Measurements from ENCODE around the gene SLC47A2. TPM values are rescaled to one million over a fixed set of nuclear protein-coding genes. Genes with fewer than 3 reads are reported as not detected.

Gene SLC47A2
- total and polyA plus RNA-seq, 2 experiments from 2014 or later, result not detected

DNA sequence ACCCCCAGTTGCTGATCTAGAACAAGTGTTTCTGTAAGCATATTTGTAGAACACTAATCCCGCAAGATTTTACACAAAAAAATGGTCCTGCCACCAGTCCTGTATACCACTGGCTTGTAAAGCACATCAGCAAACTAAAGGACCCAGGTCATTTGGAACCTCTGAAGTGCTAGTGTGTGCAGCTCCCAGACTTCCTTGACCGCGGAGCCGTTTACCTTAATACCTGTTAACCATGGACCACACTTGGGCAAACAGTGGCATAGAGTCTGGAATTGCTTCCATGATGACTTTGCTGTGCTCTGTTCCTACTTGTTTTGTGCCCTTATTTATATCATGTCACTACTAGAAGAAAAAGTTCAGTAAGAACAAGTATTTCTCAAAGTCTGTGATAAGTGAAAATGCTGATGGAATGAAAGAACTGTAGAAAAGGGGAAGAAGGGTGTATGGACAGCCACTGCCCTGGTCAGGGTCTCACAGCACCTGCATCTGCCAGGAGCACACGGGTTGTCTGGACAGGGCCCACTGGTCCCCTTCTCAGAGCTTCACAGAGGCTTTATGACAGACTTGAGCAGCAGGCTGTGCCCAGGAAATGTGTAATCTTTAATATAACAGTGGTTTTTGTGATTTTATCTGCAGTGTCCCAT, 38.5 kb downstream of the SLC47A2 start (continued):
- no peak for TF ChIP-seq CTCF (conservative IDR thresholded peaks at IDR 0.05; ENCODE audit: low read depth in 2 of 2)

- Histone ChIP-seq H3K79me2 (replicated peaks; ENCODE audit: insufficient read depth) (no peaks in the 10 kb centered on the region), H3K4me1 (ENCODE audit: insufficient read depth) (no peaks in the 10 kb centered on the region), H3K4me2 (no peak overlapping the region), H2AFZ (no peak overlapping the region), H3K9me2 (ENCODE audit: insufficient read depth) (no peaks in the 10 kb centered on the region), H4K20me1 (replicated peaks; ENCODE audit: insufficient read depth) (no peaks in the 10 kb centered on the region; the same call in 1 of the 2 replicates), H3F3A (replicated peaks; ENCODE audit: low read depth) (no peaks in the 10 kb centered on the region), H3K27me3 (ENCODE audit: insufficient read depth) (no peaks in the 10 kb centered on the region), H3K4me3 (no peak overlapping the region), H3K36me3 (ENCODE audit: insufficient read depth) (peaks cover 27% of the 10 kb centered on the region), H3K27ac (ENCODE audit: low read depth) (no peak overlapping the region)
- Mint-ChIP-seq H3K4me3 (no peak overlapping the region), H3K27me3 (ENCODE audit: insufficient read depth, low read depth, poor library complexity) (no peaks in the 10 kb centered on the region), H3K9me3 (peaks cover 53% of the 10 kb centered on the region), H3K4me1 (no peaks in the 10 kb centered on the region), H3K36me3 (ENCODE audit: low read depth) (peaks cover 90% of the 10 kb centered on the region), H3K27ac (no peak overlapping the region)
- ATAC-seq, result no peak
- DNase-seq (ENCODE audit: low spot score), result no peak
- TF ChIP-seq ZNF331 (CRISPR knock-in tag; IDR thresholded peaks at IDR 0.05; ENCODE audit: low read depth), result no peak
- TF ChIP-seq JUNB (IDR thresholded peaks at IDR 0.05; ENCODE audit: unreplicated experiment), result no peak
- no peak for TF ChIP-seq POLR2AphosphoS5 (IDR thresholded peaks at IDR 0.05; ENCODE audit: low read depth)
Observed at GRCh38 chr17:19676896-19677295, 39.5 kb downstream of the SLC47A2 start.

GRCh38 chr17:19673623-19674022, 42.8 kb downstream of the SLC47A2 start:
- no peak overlapping the region for H3K4me3 Mint-ChIP-seq
- no peak for DNase-seq (ENCODE audit: low spot score)
- H3K4me3 ChIP-seq, result no peak overlapping the region
- H3K4me2 ChIP-seq, result no peak overlapping the region
- H3K27ac Mint-ChIP-seq, result no peak overlapping the region
- TF ChIP-seq EZH2phosphoT487 (IDR thresholded peaks at IDR 0.05; ENCODE audit: unreplicated experiment), result no peak
- no peak for TF ChIP-seq POLR2AphosphoS5 (IDR thresholded peaks at IDR 0.05; ENCODE audit: low read depth)
- TF ChIP-seq EZH2 (IDR thresholded peaks at IDR 0.05; ENCODE audit: low read depth, unreplicated experiment), result no peak
- TF ChIP-seq CTCF (conservative IDR thresholded peaks at IDR 0.05; ENCODE audit: low read depth in 2 of 2), result no peak
- TF ChIP-seq, protein P1, sequence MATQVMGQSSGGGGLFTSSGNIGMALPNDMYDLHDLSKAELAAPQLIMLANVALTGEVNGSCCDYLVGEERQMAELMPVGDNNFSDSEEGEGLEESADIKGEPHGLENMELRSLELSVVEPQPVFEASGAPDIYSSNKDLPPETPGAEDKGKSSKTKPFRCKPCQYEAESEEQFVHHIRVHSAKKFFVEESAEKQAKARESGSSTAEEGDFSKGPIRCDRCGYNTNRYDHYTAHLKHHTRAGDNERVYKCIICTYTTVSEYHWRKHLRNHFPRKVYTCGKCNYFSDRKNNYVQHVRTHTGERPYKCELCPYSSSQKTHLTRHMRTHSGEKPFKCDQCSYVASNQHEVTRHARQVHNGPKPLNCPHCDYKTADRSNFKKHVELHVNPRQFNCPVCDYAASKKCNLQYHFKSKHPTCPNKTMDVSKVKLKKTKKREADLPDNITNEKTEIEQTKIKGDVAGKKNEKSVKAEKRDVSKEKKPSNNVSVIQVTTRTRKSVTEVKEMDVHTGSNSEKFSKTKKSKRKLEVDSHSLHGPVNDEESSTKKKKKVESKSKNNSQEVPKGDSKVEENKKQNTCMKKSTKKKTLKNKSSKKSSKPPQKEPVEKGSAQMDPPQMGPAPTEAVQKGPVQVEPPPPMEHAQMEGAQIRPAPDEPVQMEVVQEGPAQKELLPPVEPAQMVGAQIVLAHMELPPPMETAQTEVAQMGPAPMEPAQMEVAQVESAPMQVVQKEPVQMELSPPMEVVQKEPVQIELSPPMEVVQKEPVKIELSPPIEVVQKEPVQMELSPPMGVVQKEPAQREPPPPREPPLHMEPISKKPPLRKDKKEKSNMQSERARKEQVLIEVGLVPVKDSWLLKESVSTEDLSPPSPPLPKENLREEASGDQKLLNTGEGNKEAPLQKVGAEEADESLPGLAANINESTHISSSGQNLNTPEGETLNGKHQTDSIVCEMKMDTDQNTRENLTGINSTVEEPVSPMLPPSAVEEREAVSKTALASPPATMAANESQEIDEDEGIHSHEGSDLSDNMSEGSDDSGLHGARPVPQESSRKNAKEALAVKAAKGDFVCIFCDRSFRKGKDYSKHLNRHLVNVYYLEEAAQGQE (IDR thresholded peaks at IDR 0.05; ENCODE audit: unreplicated experiment), result no peak
- no peak for TF ChIP-seq JUNB (IDR thresholded peaks at IDR 0.05; ENCODE audit: unreplicated experiment)
- no peak for TF ChIP-seq CREB1 (CRISPR knock-in tag; IDR thresholded peaks at IDR 0.05; ENCODE audit: low read depth)
- TF ChIP-seq NANOG (IDR thresholded peaks at IDR 0.05; ENCODE audit: borderline replicate concordance), result no peak
- TF ChIP-seq ZNF114 (CRISPR knock-in tag; IDR thresholded peaks at IDR 0.05), result no peak
- peaks cover 3% of the 10 kb centered on the region for H3K27me3 Mint-ChIP-seq (ENCODE audit: insufficient read depth, low read depth, poor library complexity)
- no peaks in the 10 kb centered on the region for H3K4me1 Mint-ChIP-seq
- H3K36me3 ChIP-seq (ENCODE audit: insufficient read depth), result peaks cover 24% of the 10 kb centered on the region
- H3K27me3 ChIP-seq (ENCODE audit: insufficient read depth), result no peaks in the 10 kb centered on the region
- H3K79me2 ChIP-seq (replicated peaks; ENCODE audit: insufficient read depth), result no peaks in the 10 kb centered on the region
- no peaks in the 10 kb centered on the region for H3F3A ChIP-seq (replicated peaks; ENCODE audit: low read depth)
- no peak for ATAC-seq
- no peak overlapping the region for H2AFZ ChIP-seq
- H3K4me1 ChIP-seq (ENCODE audit: insufficient read depth), result no peaks in the 10 kb centered on the region
- H3K9me3 Mint-ChIP-seq, result peaks cover 34% of the 10 kb centered on the region
- no peaks in the 10 kb centered on the region for H3K9me2 ChIP-seq (ENCODE audit: insufficient read depth)
- H4K20me1 ChIP-seq (replicated peaks; ENCODE audit: insufficient read depth), result no peaks in the 10 kb centered on the region; the same call in 1 of the 2 replicates
- no peak overlapping the region for H3K27ac ChIP-seq (ENCODE audit: low read depth)
- H3K36me3 Mint-ChIP-seq (ENCODE audit: low read depth), result peaks cover 83% of the 10 kb centered on the region
